KOPT-K1 (cell line): ENCODE measurements around the gene CEMIP.

Experiments used
- H3K27ac ChIP-seq: fragments of 200-600 bp; sonication (generic); 2 replicates; pipeline ENCODE4 v1.5.1; 2016; ENCODE audit warnings: antibody characterized with exemption, mild to moderate bottlenecking, low read depth, low read length; ENCODE audit not compliant: poor library complexity, severe bottlenecking
- H3K36me3 ChIP-seq: fragments of 200-600 bp; sonication (generic); 2 replicates; pipeline ENCODE4 v1.5.1; 2017; ENCODE audit warnings: antibody characterized with exemption, mild to moderate bottlenecking, low read length, moderate library complexity; ENCODE audit not compliant: insufficient read depth
- H3K9me3 ChIP-seq: fragments of 200-600 bp; sonication (generic); 2 replicates; pipeline ENCODE4 v1.5.1; 2017; ENCODE audit warnings: antibody characterized with exemption, low read length, mild to moderate bottlenecking; ENCODE audit not compliant: insufficient read depth, poor library complexity, severe bottlenecking

The CEMIP gene

DNA sequence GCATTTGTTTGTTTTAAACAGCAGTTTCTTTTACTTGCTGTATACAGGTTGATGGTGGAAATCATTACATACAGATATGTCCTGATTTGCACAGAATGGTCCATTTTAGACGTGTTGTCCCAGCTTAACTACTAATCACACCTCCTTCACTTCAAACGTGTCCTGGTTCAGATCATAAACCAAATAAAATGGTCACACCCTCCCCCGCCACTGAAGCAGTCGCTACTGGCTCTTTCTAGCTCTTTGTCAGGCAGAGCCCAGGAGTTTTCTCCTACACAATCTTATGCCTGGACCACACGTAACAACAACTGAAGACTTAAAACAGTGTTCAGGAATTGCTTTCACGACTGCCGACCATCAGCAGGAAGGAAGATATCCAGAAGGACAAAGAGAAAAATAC is 136.9 kb downstream of the CEMIP start:
- Histone ChIP-seq H3K27ac (no peak overlapping the region), H3K9me3 (no peaks in the 10 kb centered on the region)

DNA sequence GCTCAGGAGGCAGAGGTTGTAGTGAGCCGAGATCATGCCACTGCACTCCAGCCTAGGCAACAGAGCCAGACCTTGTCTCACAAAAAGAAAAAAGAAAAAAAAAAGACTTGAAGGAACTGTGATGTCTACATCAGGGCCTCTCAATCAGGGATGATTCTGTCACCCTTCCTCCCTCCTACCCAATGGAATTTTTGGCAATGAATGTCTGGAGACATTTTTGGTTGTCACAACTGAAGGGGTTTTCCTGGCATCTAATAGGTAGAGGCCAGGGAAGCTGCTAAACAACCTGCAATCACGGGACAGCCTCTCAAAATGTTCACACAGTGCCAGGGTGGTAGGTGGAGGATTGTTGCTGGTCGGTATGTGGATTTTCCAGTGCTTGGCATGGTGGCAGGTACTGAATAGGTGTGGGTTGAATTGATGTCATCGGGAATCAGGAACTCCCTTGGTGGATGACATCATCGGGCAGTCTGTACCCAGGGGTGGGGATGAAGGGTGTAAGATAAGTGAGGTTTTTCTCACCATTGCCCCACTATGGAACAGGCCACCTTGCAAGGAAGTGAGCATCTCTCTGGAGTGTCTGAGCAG is 139.1 kb downstream of the CEMIP start:
- Histone ChIP-seq H3K36me3 (no peaks in the 10 kb centered on the region), H3K9me3 (no peaks in the 10 kb centered on the region), H3K27ac (no peak overlapping the region)

More for the DNA sequence above, 136.9 kb downstream of the CEMIP start:
- no peaks in the 10 kb centered on the region for H3K36me3 ChIP-seq

DNA sequence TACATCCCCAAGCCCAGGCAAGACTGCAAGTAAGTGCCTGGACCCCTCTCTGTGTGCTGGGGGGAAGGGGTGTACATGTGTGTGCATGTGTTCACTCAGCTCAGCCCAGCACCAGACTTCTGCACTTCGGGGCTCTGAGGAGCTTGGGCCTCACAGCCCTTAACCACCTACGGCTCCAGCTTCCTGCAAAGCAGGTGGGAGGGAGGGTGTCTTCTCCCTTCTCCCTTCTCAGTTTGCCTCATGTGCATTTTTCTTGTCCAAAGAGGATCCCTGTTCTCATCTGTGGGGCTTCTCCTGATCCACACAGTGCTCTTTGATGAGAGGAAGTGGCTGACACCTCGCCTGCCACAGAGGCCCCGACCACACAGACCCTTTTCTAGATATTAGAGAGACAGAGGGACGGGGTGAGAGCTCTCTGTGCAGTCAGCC is 141.1 kb downstream of the CEMIP start:
- no peaks in the 10 kb centered on the region for H3K9me3 ChIP-seq

DNA sequence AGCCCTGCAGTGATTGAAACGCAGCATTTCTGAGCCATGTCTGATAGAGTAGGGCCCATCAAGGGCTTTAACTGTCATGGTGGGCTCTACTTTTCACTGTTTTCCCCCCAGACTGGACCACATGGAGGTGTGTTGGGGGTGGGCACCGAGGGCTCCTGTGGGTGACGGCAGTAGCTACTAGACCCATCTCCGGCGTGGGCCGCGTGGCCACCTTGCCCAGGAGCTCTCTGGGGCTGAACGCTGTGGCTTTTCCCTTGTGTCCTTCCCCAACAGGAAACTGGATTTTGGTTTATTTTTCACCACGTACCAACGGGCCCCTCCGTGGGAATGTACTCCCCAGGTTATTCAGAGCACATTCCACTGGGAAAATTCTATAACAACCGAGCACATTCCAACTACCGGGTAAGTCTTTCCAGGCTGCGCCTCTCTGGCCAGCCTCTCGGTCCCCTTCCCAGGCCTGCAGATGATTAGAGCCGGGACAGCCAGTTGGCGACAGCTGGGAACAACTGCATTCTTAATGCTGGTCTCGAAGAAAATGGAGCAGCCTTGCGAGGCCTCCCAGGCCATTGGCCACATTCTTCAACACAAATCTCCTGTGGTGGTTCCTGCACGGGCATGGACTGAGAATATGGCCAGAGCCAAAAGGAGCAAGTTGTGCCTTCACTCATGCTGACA is 142.7 kb downstream of the CEMIP start:
- H3K36me3 ChIP-seq, result no peaks in the 10 kb centered on the region
- H3K27ac ChIP-seq, result no peak overlapping the region
- no peaks in the 10 kb centered on the region for H3K9me3 ChIP-seq

More for the DNA sequence above, 141.1 kb downstream of the CEMIP start:
- Histone ChIP-seq H3K36me3 (no peaks in the 10 kb centered on the region), H3K27ac (no peak overlapping the region)

DNA sequence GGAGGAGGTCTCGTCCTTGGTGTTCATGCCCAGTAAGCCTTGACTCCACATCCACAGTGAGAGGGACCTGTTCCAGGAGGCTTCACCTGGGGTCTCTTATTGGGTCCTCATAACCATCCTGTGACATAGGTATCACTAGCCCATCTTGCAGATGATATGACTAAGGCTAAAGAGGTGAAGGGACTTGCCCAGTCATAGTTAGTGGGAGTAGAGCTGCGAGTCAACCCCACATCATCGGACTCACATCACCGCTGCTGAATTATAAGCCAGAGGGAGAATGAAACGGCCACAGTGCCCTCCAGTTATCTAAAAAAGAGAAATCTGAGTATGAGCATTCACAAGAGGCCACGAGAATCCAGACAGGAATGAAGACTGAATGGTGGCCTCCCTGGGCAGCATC is 144.5 kb downstream of the CEMIP start:
- no peak overlapping the region for H3K27ac ChIP-seq
- no peaks in the 10 kb centered on the region for H3K9me3 ChIP-seq
- no peaks in the 10 kb centered on the region for H3K36me3 ChIP-seq

DNA sequence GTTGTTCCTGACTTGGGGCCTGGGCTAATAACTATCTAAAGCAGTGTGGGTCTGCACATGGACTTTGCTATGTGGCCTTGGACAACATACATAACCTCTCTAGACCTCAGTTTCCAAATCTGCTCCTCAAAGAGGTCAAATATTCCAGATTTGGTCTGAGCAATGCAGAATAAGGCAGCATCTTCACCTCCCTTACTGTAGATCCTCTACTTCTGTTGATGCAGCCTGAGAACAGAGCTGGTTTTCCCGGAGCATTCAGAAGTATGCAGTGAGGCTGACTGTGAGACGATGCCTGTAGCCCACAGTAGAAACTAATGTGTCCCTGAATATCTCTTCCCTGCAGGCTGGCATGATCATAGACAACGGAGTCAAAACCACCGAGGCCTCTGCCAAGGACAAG is 145.1 kb downstream of the CEMIP start:
- Histone ChIP-seq H3K9me3 (no peaks in the 10 kb centered on the region), H3K27ac (no peak overlapping the region), H3K36me3 (no peaks in the 10 kb centered on the region)

DNA sequence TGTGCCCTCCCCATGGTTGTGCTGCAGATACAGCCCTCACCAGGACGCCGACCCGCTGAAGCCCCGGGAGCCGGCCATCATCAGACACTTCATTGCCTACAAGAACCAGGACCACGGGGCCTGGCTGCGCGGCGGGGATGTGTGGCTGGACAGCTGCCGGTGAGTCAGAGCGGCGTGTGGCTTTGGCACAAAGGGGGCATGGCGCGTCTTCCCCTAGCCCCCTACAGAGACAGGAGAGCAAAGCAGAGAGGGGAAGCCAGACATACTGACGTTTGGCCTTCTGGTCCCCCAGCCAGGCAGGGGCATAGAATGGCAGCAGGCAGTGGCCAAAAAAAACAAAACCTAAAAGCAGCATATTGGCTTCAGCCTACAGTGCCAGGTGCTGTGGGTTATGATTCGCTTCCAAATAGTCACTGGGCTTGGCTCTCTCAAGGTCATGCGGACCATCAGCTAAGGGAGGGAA is 146.5 kb downstream of the CEMIP start:
- H3K27ac ChIP-seq, result no peak overlapping the region
- no peaks in the 10 kb centered on the region for H3K36me3 ChIP-seq
- H3K9me3 ChIP-seq, result no peaks in the 10 kb centered on the region

DNA sequence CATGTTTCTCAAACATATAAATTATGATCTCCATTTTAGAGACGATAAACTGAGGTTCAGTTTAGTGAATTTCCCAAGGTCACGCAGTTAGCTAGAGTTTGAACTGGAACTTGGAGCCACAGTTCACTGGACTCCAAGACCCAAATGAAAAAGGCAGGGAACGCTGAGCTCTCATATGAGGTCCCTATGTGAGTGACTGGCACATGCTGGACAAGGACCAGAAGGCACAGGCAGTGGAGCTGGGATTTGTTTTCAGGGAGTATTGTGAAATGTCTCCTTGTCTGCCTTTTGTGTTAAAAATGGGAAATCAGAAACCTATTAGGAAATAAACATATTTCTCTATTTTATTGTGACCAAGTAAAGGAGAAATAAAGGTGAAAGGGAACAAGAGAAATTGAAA is 147.0 kb downstream of the CEMIP start:
- Histone ChIP-seq H3K27ac (no peak overlapping the region), H3K9me3 (no peaks in the 10 kb centered on the region), H3K36me3 (no peaks in the 10 kb centered on the region)

DNA sequence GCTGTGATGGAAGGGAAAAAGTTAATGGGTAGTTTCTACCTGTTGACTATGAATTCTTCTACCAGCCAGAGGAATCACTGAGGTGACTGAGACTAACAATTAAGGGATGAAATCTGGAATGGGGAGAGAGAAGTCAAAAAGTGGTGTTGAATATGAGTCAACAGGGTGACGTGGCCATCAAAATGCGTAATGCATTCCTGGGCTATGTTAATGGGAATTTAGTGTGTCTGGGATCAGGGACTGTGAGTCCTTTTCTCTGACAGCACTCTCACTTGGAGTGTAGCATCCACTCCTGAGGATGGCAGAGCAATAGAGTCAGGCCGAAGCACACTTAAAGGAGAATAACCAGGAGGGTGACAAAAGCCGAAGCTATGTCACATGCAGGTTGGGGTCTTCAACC is 150.1 kb downstream of the CEMIP start:
- Histone ChIP-seq H3K27ac (no peak overlapping the region), H3K36me3 (no peaks in the 10 kb centered on the region), H3K9me3 (no peaks in the 10 kb centered on the region)

DNA sequence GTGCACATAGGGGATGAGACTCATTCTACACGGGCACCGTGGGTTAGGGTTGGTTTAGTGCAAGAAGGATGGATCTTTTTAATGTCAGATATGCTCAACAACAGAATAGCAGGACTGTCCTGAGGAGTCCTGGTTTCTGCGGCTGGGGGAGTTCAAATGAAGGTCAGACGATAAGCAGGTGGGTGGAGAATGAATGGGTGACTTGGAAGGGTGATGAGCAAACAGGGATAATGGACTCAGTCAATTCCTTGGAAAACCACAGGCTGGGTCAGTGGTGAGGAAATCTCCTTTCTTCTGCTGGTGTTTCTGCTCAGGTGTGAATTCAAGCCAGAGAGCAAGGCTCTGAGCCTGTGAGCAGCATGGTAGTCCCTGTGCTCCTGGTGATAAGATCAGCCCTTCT is 150.5 kb downstream of the CEMIP start:
- no peaks in the 10 kb centered on the region for H3K36me3 ChIP-seq
- no peak overlapping the region for H3K27ac ChIP-seq
- H3K9me3 ChIP-seq, result no peaks in the 10 kb centered on the region

DNA sequence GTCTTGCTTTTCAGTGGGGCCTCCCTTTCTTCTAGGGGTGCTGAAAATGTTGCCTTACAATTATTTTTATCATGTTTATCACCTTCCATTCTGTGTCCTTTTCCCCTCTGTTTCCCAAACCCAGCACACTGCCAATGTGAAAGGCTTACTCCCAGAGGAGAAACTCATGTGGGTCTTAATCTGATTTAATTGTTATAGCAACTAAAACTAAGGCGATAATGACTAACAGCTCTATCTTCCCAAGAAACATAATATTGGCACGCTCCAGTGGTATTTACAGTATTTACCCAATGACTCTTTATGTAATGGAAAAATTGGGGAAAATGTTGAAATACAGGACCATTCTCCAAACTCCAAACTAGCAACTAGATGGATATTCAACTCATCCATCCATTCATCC is 152.0 kb downstream of the CEMIP start:
- H3K27ac ChIP-seq, result no peak overlapping the region
- H3K9me3 ChIP-seq, result no peaks in the 10 kb centered on the region
- no peaks in the 10 kb centered on the region for H3K36me3 ChIP-seq

DNA sequence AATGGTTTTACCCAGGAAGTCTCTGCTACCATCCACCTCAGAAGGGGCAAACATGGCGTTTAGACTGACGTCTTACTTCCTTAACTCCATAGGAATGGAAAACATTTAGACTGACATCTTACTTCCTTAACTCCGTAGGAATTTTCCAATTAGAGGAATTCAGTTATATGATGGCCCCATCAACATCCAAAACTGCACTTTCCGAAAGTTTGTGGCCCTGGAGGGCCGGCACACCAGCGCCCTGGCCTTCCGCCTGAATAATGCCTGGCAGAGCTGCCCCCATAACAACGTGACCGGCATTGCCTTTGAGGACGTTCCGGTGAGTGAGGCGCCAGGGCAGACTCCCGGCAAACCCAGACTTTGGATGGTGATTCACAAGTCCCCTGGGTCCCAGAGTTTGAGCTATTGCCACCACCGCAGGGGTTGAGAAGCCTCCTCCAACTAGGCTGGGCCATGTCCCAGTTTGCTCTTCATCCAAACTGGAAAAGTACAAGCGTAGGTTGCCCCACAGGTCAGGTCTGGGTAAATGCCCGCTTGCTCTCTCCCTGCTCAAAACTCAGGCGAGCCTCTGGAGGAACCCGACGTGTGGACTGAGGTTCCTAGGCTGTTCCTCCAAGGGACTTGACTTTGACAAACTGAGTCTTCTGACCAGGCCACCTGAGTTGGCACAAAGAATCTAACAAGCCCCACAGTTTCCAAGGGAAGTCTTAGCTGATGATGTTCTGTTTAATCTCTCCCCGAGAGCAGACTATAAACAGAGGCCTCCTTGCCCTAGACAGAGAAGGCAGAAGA is 152.7 kb downstream of the CEMIP start:
- Histone ChIP-seq H3K9me3 (no peaks in the 10 kb centered on the region), H3K27ac (no peak overlapping the region), H3K36me3 (no peaks in the 10 kb centered on the region)

DNA sequence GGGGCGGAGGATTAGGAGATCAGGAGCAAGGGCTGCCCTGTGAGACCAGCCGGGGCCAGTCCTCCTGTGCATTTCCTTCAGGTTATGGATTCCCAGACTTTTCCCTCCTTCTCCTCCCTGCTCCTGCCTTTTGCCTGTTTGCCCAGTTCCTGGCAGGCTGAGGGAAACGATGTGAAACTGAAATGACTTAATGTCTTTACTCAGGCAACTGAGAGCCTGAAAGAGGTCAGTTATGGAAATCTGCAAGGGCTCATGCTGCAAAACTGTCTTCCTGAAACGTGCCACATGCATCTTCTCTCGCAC is 153.3 kb downstream of the CEMIP start:
- Histone ChIP-seq H3K36me3 (no peaks in the 10 kb centered on the region), H3K9me3 (no peaks in the 10 kb centered on the region), H3K27ac (no peak overlapping the region)

DNA sequence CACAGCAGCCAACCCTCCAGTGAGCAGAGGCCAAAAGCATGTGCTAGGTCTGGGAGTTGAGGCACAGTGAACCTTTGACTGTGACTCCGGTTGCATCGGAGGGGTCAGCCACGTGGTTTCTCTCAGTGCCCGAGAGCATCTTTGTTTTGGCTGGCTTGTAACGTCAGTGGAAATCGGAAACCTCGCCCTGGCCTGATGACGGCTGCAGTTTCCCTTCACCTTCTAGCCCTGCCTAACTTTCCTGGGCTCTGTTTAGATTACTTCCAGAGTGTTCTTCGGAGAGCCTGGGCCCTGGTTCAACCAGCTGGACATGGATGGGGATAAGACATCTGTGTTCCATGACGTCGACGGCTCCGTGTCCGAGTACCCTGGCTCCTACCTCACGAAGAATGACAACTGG is 153.8 kb downstream of the CEMIP start:
- H3K36me3 ChIP-seq, result no peaks in the 10 kb centered on the region
- no peaks in the 10 kb centered on the region for H3K9me3 ChIP-seq
- H3K27ac ChIP-seq, result no peak overlapping the region

DNA sequence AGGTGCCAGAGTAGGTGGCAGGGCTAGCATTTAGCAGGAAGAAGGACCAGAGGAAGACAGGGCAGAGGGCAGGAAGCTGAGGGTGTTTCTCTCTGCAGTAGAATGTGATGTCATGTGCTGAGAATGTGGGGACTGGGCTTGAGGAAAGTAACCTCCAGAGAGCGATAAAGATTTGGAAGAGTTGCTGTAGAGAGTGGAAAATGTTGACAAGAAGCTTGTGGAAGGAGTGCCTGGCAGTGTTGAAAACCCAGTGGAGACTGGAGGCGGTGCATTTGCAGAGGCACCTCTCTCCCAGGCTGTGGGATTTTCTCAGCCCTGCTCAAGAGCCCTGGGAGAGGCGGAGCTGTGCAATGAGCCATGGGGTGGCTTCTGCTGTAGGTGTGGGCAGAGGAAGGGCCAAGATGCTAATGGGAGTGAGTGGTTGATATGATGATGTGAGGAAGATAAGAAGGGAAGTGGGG is 155.6 kb downstream of the CEMIP start:
- Histone ChIP-seq H3K36me3 (no peaks in the 10 kb centered on the region), H3K27ac (no peak overlapping the region)

More for the DNA sequence above, 155.6 kb downstream of the CEMIP start:
- H3K9me3 ChIP-seq, result no peaks in the 10 kb centered on the region
